Cardiac septum (tissue), 1 donor: ENCODE measurements around the gene ATP2C1. TPM values are rescaled to one million over a fixed set of nuclear protein-coding genes. Genes with fewer than 3 reads are reported as not detected.
"Not testable (repeated sequence)": the region's sequence is repeated elsewhere in the genome, so short reads cannot be mapped to it uniquely, and the experiment has no call there.

Experiments
- DNase-seq: peaks from one replicate; pipeline ENCODE4 v3.0.0-alpha.2; 2020; ENCODE audit warnings: low spot score
- intact Hi-C: fragments of 100-400 bp; cut with DNase I; formaldehyde crosslinking; loops from one replicate; pipeline ENCODE4 v1.14.0; 2022
- total RNA-seq: library from RNA; stranded (reverse); fragmentation: NEBNext Ultra II Directional; extraction: Animal tissue kit (Norgen Biotek cat#: 25700); gene quantifications from one replicate; pipeline ENCODE4 v1.2.1, GENCODE V29; 2021
- donor health status: DM: no; HTN: no; CAD: no.

The ATP2C1 gene
- total RNA-seq, 1 donor from 2014 or later, result 60.1 TPM

DNA sequence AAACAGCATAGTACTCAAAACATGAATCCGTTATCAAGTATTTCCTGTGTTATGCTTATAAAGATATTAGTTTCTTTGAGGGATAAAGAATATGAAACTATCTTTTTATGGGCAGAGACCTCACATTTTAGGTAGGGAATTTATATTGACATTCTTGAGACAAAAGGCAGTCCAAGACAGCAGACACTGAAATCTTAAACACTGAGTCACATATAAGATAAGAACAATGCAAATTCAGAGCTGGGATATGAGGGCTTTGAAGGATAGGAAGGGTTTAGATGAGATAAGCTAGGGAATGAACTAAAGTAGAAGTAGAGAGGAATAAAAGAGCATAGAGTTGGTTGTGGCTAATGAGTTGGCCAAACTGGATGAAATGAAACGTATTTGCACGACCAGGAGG, 74.3 kb downstream of the ATP2C1 start:
- intact Hi-C loops, result no loop called here
- no peak for DNase-seq

DNA sequence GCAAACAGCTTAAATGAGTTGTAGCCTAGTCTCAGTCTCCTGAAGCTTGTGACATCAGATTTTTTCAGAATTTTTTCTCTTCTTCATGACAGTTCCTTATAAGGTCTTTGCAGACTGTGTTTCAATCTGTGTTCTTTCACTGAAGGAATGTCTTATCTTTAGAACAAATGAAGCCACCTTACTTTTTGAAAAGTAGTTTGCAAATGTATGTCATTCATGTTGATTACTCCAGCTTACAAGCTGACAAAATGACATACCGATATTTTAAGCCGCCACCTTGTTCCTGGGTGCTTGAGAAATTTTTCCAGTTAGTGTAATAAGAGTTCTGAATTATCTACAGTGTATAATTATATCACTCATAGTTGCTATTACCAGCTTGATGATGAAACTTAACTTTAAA, 75.7 kb downstream of the ATP2C1 start:
- DNase-seq, result no peak
- intact Hi-C loops, result no loop called here

DNA sequence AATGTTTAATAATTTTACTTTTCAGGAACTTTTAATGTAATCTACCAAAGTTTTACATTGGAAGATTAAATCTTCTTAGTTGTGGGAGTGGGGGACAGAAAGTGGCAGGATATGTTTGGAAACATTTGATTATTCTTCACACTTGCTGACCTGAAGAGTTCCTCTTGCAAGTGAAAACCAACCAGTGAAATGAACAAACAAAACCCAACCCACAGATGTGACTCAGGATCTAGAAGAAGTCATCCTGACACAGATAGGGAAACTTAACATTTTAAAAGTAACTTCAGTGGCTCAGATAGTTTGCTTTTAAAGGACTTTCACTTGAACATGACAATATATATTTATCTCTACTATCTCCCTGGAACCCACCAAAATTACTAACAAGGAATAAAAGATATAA, 77.3 kb downstream of the ATP2C1 start:
- intact Hi-C loops, result no loop called here
- no peak for DNase-seq

DNA sequence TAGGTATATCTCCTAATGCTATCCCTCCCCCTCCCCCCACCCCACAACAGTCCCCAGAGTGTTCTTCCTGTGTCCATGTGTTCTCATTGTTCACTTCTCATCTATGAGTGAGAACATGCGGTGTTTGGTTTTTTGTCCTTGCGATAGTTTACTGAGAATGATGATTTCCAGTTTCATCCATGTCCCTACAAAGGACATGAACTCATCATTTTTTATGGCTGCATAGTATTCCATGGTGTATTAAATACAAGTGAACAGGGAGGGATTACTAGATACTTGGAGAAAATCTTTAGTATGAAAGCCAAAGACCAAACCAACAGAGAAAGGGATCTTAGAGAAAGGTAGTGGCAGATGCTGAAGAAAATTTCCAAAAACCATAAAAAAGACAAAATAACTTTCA, 78.7 kb downstream of the ATP2C1 start:
- DNase-seq, intact Hi-C loops: not testable (repeated sequence)

DNA sequence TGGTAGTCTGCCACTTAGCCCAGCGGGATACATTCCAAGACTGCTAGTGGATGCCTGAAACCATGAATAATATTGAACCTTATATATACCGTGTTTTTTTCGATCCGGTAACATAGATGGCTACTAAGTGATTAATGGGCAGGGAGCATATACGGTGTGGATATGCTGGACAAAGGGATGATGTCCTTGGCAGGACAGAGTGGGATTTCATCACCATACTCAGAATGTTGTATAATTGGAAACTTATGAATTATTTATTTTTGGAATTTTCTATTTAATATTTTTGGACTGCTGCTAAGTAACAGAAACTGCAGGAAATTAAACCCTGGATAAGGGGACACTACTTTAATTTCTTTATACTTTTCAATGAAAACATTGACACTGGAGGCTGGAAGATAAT, 79.5 kb downstream of the ATP2C1 start:
- DNase-seq, result no peak
- intact Hi-C loops, result no loop called here

DNA sequence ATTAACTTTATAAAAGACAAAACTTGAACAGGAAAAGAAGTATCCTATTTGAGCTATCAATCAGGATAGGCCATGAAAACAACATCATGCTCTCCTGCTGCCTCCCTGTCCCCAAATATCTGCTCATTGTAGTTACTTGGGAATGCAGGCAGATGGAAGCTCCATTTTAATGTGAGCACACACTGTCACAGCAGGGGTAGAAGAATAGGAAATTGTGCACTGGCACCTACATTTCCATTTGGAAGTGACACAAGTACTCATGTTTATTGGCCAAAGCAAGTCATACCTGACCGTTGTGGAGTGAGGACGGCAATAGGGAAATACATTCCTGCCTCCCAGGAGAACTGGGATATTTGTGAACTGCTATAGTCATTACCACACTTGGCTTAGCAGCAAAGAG, 80.3 kb downstream of the ATP2C1 start:
- intact Hi-C loops, result no loop called here
- DNase-seq, result no peak

DNA sequence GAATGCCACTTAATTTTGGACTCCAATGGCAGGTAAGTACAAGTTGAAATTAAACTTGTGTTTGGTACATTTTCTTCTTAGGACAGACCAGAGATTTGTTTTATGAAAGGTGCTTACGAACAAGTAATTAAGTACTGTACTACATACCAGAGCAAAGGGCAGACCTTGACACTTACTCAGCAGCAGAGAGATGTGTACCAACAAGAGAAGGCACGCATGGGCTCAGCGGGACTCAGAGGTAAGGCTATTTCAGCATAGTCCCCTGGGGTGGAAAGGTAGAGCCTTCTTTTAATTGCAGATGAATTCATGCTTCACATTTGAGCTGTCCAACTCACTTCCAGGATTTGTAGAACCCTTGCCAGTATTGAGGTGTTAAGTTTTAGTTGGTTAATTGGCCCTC, 81.4 kb downstream of the ATP2C1 start:
- DNase-seq, result no peak
- intact Hi-C loops, result no loop called here

DNA sequence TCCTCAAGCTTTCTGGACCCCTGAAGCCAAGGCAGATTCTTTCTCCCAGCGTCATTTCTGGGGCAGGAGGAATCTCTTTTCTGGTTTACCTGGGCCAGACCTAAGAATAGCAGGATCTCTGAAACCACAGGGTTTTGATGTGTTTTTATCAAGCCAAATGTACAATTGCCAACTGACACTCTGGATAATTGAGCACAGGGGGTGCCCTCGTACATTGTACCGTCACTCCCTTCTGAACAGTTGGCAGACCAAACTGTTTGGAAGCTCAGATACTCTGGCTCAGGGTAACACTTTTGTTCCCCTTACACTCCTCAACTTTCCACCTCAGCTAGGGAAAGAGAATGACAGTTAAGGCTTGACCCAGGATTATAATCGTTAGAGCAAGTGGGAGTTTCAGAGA, 82.8 kb downstream of the ATP2C1 start:
- intact Hi-C loops, result no loop called here
- no peak for DNase-seq

DNA sequence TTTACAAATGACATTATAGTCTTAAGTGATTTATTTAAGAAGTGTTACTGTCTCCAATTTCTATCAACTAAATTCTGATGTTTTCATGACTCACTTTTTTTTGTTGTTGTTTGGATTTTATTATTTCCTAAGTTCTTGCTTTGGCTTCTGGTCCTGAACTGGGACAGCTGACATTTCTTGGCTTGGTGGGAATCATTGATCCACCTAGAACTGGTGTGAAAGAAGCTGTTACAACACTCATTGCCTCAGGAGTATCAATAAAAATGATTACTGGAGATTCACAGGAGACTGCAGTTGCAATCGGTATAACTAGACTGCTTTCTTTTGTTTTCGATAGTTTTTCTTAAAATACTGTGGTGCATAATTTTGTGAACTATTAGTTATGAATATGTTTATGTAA, 85.2 kb downstream of the ATP2C1 start:
- intact Hi-C loops, result no loop called here
- DNase-seq, result no peak

DNA sequence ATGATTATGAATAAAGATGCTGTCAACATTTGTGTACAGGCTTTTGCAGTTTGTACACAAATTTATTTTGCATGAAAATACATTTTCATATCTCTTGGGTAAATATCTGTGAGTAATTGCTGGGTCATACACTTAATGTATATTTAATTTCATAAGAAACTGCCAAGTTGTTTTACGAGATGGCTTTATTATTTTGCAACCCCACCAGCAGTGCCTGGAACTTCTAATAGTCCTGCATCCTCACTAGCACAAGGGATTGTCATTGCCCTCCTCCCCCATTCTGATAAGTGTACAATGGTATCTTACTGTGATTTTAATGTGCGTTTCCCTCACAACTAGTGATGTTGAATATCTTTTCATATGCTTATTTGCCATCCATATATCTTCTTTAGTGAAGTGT, 87.6 kb downstream of the ATP2C1 start:
- no peak for DNase-seq
- intact Hi-C loops, result no loop called here

DNA sequence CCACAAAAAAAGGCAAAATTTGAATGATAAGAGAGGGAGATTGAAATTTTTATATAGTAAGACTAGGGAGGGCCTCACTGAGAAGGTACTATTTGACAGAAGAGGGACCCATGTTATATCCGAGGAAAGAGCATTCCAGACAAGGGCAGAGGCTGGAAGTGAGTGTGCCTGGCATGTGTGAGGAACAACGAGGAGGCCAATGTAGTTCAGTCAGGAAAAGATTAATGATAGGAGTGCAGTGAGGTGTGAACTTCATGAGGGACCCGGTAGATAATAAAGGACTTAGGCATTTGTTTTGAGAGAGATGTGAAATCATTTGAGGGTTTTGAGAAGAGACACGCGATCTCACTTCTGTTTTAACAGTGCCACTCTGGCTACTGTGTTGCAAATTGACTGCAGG, 96.4 kb downstream of the ATP2C1 start:
- intact Hi-C loops, result no loop called here

DNA sequence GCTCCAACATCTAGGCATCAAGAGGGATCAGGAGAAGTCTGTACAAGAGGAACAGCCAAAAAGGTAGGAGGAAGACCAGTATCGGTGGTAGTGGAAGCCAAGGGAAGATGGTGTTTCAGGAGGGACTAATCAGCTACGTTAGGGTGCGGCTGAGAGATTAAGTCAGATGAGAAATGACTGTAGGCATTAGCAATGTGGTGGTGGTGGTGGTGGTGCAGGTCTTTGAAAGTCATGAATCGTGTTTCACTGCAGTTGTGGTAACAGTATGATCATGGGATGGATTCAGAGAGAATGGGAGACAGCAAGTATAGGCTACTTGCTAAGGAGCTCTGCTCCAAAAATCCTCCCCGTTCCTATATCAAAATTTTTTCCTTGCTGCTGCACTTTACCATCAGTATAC, 97.2 kb downstream of the ATP2C1 start:
- intact Hi-C loops, result no loop called here
- no peak for DNase-seq

More for the DNA sequence above, 96.4 kb downstream of the ATP2C1 start:
- no peak for DNase-seq

DNA sequence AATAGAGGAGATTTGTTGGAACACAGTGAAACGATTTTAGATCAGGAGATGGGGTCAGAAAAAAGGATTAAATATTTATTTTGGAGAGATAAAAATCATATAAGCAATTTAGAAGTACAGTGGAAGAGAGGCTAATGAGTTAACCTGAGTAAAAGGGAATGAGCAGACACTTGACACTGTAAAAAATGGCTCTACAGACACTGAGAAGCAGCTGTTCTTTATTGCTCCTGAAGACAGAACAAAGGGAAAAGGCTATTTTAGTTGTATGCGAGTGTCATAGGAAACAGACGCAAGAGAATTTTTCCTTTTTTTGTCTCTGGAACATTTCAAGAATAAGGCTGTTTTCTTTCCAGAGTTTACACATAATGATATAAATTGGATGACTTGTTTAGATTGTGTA, 98.5 kb downstream of the ATP2C1 start:
- DNase-seq, result no peak
- intact Hi-C loops, result no loop called here

DNA sequence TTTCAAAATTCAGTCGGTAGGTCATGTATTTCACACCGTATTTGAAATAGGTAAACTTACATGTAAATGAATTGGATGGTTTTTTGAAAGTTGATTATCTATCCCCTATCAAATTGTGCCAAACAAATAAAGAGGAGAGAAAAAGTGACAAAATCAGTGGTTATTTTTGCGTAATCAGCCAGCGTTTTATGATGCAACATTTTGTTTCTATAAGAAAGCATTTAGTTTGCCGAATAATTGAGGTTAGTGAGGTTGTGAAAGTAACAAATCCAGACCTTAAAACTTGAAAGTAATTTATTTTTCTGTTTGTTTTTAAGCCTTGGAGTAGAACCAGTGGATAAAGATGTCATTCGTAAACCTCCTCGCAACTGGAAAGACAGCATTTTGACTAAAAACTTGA, 103.4 kb downstream of the ATP2C1 start:
- intact Hi-C loops, result no loop called here
- no peak for DNase-seq

DNA sequence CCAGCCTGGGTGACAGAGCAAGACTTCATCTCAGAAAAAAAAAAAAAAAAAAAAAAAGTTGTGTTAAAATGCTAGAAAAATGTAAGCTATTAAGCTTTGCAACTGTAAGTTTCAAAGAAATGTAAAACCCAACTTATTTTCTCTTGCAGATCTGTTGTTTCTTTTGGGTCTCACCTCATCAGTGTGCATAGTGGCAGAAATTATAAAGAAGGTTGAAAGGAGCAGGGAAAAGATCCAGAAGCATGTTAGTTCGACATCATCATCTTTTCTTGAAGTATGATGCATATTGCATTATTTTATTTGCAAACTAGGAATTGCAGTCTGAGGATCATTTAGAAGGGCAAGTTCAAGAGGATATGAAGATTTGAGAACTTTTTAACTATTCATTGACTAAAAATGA, 107.2 kb downstream of the ATP2C1 start:
- intact Hi-C loops, result no loop called here
- no peak for DNase-seq

DNA sequence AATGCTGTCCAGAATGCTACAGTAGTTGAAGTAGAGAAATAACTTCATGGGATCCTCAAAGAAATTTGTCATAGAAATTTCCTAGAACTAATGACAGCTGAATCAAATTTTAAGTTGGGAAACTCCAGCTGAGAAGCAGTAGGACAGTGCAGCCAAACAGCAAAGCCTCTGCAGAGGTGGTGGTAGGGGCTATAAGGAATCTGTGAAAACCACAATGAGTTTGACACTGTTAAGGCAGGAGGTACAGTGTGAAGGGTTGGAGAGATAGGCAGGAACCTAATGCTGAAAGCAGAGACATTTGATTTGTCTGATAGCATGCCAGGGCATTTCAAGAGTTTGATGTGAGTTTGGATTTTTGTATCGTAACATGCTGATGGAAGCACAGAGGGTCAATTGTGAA, 110.7 kb downstream of the ATP2C1 start:
- DNase-seq, result no peak
- intact Hi-C loops, result no loop called here

DNA sequence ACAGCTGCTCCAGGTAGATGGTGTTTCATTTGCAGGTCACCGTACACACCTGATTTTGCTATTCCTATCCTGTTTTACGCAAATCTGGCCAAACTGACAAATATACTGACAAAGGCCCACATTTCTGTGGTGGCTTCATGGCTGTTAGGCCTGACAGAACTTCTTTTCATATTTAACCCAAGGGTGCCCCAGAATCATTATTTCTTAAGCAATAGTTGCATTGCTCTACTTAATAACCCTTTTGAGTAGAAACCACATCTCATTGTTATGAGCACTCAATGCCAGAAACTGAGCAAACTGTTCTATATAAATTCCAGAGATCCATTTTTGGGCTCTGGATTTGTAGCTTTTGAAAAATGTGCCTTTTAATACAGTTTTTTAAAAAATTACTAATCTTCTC, 113.4 kb downstream of the ATP2C1 start:
- intact Hi-C loops, result no loop called here

DNA sequence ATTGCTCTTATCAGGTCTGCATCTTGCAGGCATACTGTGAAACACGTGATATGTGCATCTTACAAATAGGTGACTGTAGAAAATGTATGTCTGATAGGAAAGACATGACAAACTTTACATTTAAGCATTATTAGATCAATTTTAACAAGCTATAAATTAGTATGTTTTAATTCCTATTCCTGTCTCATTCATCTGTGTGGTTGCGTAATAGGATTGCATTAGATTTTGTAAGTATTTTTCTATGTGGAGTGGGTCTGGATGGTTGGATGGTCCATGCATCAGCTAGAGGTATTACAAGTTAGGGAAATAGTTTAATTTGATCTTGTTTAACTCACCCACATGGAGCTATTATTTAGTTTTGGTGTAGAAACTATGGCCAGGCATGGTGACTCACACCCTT, 113.9 kb downstream of the ATP2C1 start:
- DNase-seq, result no peak
- intact Hi-C loops, result no loop called here

More for the DNA sequence above, 113.4 kb downstream of the ATP2C1 start:
- DNase-seq, result no peak

DNA sequence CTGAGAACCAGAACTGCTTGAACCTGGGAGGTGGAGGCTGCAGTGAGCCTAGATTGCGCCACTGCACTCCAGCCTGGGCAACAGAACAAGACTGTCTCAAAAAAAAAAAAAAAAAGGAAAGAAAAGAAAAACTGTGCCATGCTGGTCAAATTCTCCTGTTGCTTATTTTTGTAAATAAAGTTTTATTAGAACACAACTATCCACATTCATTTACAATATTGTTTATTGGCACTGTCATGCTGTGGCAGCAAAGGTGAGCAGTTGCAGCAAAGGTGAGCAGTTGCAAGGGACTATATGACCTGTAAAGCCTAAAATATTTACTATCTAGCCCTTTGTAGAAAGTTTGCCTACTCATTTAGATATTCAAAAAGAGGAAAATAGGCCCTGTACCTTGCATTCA, 114.4 kb downstream of the ATP2C1 start:
- no peak for DNase-seq
- intact Hi-C loops, result no loop called here

DNA sequence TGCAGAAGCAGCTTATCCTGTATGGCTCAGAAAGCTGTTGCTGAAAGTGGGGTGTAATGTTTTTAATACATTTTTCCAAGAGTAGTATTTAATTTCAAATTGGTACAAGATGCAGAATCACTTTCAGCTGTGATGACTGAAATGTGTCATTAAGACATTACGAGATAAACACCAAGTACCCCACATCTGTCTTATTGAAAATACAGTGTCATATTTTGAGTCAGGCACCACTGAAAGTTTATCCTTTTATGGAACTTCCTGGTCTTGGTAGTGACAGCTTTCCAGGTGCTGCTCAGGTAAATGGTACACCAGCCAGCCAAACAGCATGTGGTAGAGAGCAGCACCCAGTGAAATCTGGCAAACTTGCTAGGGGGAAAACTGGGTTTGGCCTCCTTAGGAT, 115.8 kb downstream of the ATP2C1 start:
- intact Hi-C loops, result no loop called here
- no peak for DNase-seq

DNA sequence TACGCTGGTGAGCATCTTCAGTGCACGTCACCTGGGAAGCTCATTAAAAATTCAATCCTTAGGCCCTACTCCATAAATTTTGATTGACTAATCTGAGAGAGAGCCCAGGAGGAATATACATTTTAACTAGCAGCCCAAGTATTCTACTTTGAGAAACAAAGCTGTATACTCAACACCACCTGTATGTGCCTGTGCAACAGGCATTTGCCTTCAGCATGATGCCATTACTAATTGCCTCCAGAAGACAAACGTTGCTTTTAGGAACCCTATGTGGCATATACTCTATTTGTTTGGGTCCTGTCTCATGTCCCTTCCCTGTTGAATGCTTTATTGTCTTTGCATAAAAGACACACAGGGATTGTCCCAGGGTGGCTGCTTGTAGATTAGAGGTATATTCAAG, 125.1 kb downstream of the ATP2C1 start:
- no peak for DNase-seq
- intact Hi-C loops, result no loop called here

DNA sequence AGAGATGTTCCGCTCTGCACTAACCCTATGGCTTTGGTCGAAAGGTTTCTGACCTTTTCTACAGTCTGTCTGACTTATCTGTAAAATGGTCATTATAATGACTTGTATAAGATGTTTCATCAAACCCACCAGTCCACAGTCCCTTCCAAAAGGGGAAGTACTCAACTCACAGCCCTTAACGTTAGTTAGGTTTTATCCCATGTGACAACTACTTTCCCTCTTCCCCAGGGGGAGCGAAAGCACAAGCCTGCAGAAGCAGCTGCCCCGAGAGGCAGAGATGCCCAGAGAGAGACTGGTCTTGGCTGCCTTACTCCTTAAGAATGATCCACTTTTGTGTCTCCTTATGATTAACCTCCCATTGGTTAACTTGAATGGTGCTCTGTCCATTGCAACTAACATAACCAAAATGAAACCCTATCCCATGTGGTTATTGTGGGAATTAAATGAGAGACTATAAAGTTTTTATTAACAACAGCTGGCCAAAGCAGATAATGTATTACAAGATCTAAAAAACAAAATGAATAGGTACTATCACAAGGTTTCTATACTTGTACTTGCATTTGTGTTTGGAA, 126.3 kb downstream of the ATP2C1 start:
- no peak for DNase-seq
- intact Hi-C loops, result no loop called here
